ENCODE measurements around the gene P3H3. TPM values are rescaled to one million over a fixed set of nuclear protein-coding genes. Genes with fewer than 3 reads are reported as not detected.

P3H3 gene
- polyA plus RNA-seq, 4 donors: 27.5 to 80.9 (median 33.6) TPM

GRCh38 chr12:6826125-6826733 is 2.0 kb upstream of the P3H3 start:
- DNase-seq (ENCODE audit: low read depth in 4 of 4, low spot score in 3 of 4): no peak

GRCh38 chr12:6826734-6827436 is 1.3 kb upstream of the P3H3 start:
- DNase-seq (ENCODE audit: low read depth in 4 of 4, low spot score in 3 of 4): no peak

- peak in 1 of 4 donors; percentile 71 for DNase-seq (ENCODE audit: low read depth in 4 of 4, low spot score in 3 of 4)
These were observed 733 bp upstream of the P3H3 start for GRCh38 chr12:6827437-6827911.

GRCh38 chr12:6828781-6829535 is 751 bp downstream of the P3H3 start:
- no peak for DNase-seq (ENCODE audit: low read depth in 4 of 4, low spot score in 3 of 4)

GRCh38 chr12:6829536-6830220 is 1.5 kb downstream of the P3H3 start:
- DNase-seq (ENCODE audit: low read depth in 4 of 4, low spot score in 3 of 4): no peak

- no peak for DNase-seq (ENCODE audit: low read depth in 4 of 4, low spot score in 3 of 4)
These were observed 2.2 kb downstream of the P3H3 start for GRCh38 chr12:6830286-6830890.

GRCh38 chr12:6830999-6831398 is 2.8 kb downstream of the P3H3 start:
- DNase-seq (ENCODE audit: low read depth in 4 of 4, low spot score in 3 of 4): no peak

GRCh38 chr12:6831450-6831995 is 3.3 kb downstream of the P3H3 start:
- DNase-seq (ENCODE audit: low read depth in 4 of 4, low spot score in 3 of 4): no peak

GRCh38 chr12:6832125-6832524 is 3.9 kb downstream of the P3H3 start:
- no peak for DNase-seq (ENCODE audit: low read depth in 4 of 4, low spot score in 3 of 4)

- DNase-seq (ENCODE audit: low read depth in 4 of 4, low spot score in 3 of 4): no peak
These were observed 5.1 kb downstream of the P3H3 start for GRCh38 chr12:6833189-6833890.

GRCh38 chr12:6834254-6834653 is 6.0 kb downstream of the P3H3 start:
- DNase-seq (ENCODE audit: low read depth in 4 of 4, low spot score in 3 of 4): no peak

- no peak for DNase-seq (ENCODE audit: low read depth in 4 of 4, low spot score in 3 of 4)
These were observed 6.7 kb downstream of the P3H3 start for GRCh38 chr12:6834873-6835272.

- DNase-seq (ENCODE audit: low read depth in 4 of 4, low spot score in 3 of 4): no peak
These were observed 8.6 kb downstream of the P3H3 start for GRCh38 chr12:6836851-6837250.

- no peak for DNase-seq (ENCODE audit: low read depth in 4 of 4, low spot score in 3 of 4)
These were observed 9.3 kb downstream of the P3H3 start for GRCh38 chr12:6837370-6838060.

- DNase-seq (ENCODE audit: low read depth in 4 of 4, low spot score in 3 of 4): no peak
These were observed 10.6 kb downstream of the P3H3 start for GRCh38 chr12:6838854-6839253.

- no peak for DNase-seq (ENCODE audit: low read depth in 4 of 4, low spot score in 3 of 4)
These were observed 11.4 kb downstream of the P3H3 start for GRCh38 chr12:6839482-6840201.

GRCh38 chr12:6840330-6840729 is 12.1 kb downstream of the P3H3 start:
- DNase-seq (ENCODE audit: low read depth in 4 of 4, low spot score in 3 of 4): no peak

GRCh38 chr12:6840761-6841515 is 12.7 kb downstream of the P3H3 start, which contains the start of gene GNB3:
GNB3 (plus strand) TSS chr12:6840925; CDS start chr12:6841288, 363 bp downstream.
- no peak for DNase-seq (ENCODE audit: low read depth in 4 of 4, low spot score in 3 of 4)
